HepG2 (cell line): ENCODE data around the gene TTC24. TPM values are rescaled to one million over a fixed set of nuclear protein-coding genes. Genes with fewer than 3 reads are reported as not detected.

ENCODE experiments used
- AGO2 ChIP-seq: fragments of 200-400 bp; formaldehyde crosslinking; optimal IDR thresholded peaks from 2 replicates; pipeline ENCODE3; 2017; ENCODE audit warnings: mild to moderate bottlenecking, low read depth, low read length, moderate library complexity
- CHCHD3 ChIP-seq: sonication (generic); formaldehyde crosslinking; IDR thresholded peaks from 2 replicates; pipeline ENCODE4 v1.8.0; 2022; ENCODE audit warnings: mild to moderate bottlenecking, missing genetic modification reagents, moderate library complexity
- EP300 ChIP-seq, 3 experiments: sonication (generic) in 1 of 3; formaldehyde crosslinking in 1 of 3; IDR thresholded peaks; 2 replicates each; pipeline versions ENCODE4 v1.5.1 to v1.6.1; 2011 to 2020; ENCODE audit warnings: low read depth in 2 of 3, low read length in 2 of 3, borderline replicate concordance in 1 of 3, improper control_type of control experiment in 1 of 3, mild to moderate bottlenecking in 1 of 3, missing genetic modification reagents in 1 of 3, moderate library complexity in 1 of 3
- HES4 ChIP-seq: sonication (generic); formaldehyde crosslinking; IDR thresholded peaks from 2 replicates; pipeline ENCODE4 v1.9.0; 2021; ENCODE audit warnings: mild to moderate bottlenecking, missing genetic modification reagents, borderline replicate concordance
- HNRNPUL1 ChIP-seq: fragments of 200-400 bp; formaldehyde crosslinking; IDR thresholded peaks from 2 replicates; pipeline ENCODE4 v1.6.1; 2017; ENCODE audit warnings: low read depth, mild to moderate bottlenecking, low read length, moderate library complexity
- JUN ChIP-seq: sonication (generic); formaldehyde crosslinking; IDR thresholded peaks from 2 replicates; pipeline ENCODE4 v1.4.0; 2020; ENCODE audit warnings: mild to moderate bottlenecking, missing genetic modification reagents
- LCORL ChIP-seq, 2 experiments: fragments of 450-650 bp in 1 of 2; sonication (generic) in 1 of 2; formaldehyde crosslinking in 1 of 2; IDR thresholded peaks; 2 replicates each; pipeline versions ENCODE4 v1.5.0 to v1.6.1; 2017 to 2020; ENCODE audit warnings: antibody characterized with exemption in 1 of 2, missing genetic modification reagents in 1 of 2
- MBD4 ChIP-seq: IDR thresholded peaks from 2 replicates; pipeline ENCODE4 v1.6.1; 2012; ENCODE audit warnings: low read length, inconsistent platforms, borderline replicate concordance
- NONO ChIP-seq, 2 experiments: fragments of 450-650 bp in 1 of 2; sonication (generic) in 1 of 2; formaldehyde crosslinking in 1 of 2; IDR thresholded peaks in 1 of 2; conservative IDR thresholded peaks in 1 of 2; 2 replicates each; pipeline versions ENCODE4 v1.6.1 to v1.8.0; 2017 to 2022; ENCODE audit warnings: mild to moderate bottlenecking in 1 of 2, missing genetic modification reagents in 1 of 2, moderate library complexity in 1 of 2
- RAD21 ChIP-seq: fragments of 450-650 bp; formaldehyde crosslinking; IDR thresholded peaks from 2 replicates; pipeline ENCODE4 v1.5.0; 2020; ENCODE audit warnings: mild to moderate bottlenecking
- RFXAP ChIP-seq: sonication (generic); formaldehyde crosslinking; IDR thresholded peaks from 2 replicates; pipeline ENCODE4 v1.4.0; 2020; ENCODE audit warnings: missing genetic modification reagents, borderline replicate concordance
- SMARCC2 ChIP-seq: fragments of 450-650 bp; IDR thresholded peaks from 2 replicates; pipeline ENCODE4 v1.6.1; 2017; ENCODE audit warnings: antibody characterized with exemption, mild to moderate bottlenecking
- SNAI1 ChIP-seq: sonication (generic); formaldehyde crosslinking; IDR thresholded peaks from 2 replicates; pipeline ENCODE4 v1.5.0; 2020; ENCODE audit warnings: mild to moderate bottlenecking, missing genetic modification reagents, borderline replicate concordance
- STAT5B ChIP-seq: sonication (generic); formaldehyde crosslinking; IDR thresholded peaks from 2 replicates; pipeline ENCODE4 v1.4.0; 2020; ENCODE audit warnings: missing genetic modification reagents
- TBL1XR1 ChIP-seq: fragments of 150-350 bp; IDR thresholded peaks from 2 replicates; pipeline ENCODE4 v1.6.1; 2014; ENCODE audit warnings: borderline replicate concordance, low read length; ENCODE audit not compliant: partially characterized antibody
- TBX2 ChIP-seq: sonication (generic); formaldehyde crosslinking; IDR thresholded peaks from 2 replicates; pipeline ENCODE4 v1.5.0; 2020; ENCODE audit warnings: missing genetic modification reagents, mild to moderate bottlenecking, borderline replicate concordance
- THAP11 ChIP-seq: IDR thresholded peaks from 2 replicates; pipeline ENCODE4 v1.6.1; 2016; ENCODE audit warnings: missing biosample characterization, missing genetic modification reagents
- ZFP90 ChIP-seq: sonication (generic); formaldehyde crosslinking; IDR thresholded peaks from 2 replicates; pipeline ENCODE4 v1.8.0; 2022; ENCODE audit warnings: missing genetic modification reagents, mild to moderate bottlenecking, inconsistent platforms, borderline replicate concordance
- ZNF10 ChIP-seq: sonication (generic); formaldehyde crosslinking; IDR thresholded peaks from 2 replicates; pipeline ENCODE4 v1.4.0; 2020; ENCODE audit warnings: mild to moderate bottlenecking, low read depth, missing genetic modification reagents, borderline replicate concordance
- ZNF160 ChIP-seq: sonication (generic); formaldehyde crosslinking; IDR thresholded peaks from 2 replicates; pipeline ENCODE4 v1.8.0; 2022; ENCODE audit warnings: mild to moderate bottlenecking, inconsistent platforms, missing genetic modification reagents
- ZNF33A ChIP-seq: sonication (generic); formaldehyde crosslinking; IDR thresholded peaks from 2 replicates; pipeline ENCODE4 v1.5.1; 2020; ENCODE audit warnings: missing genetic modification reagents, mild to moderate bottlenecking, moderate library complexity, borderline replicate concordance
- ZNF484 ChIP-seq: sonication (generic); formaldehyde crosslinking; IDR thresholded peaks from 2 replicates; pipeline ENCODE4 v1.5.1; 2020; ENCODE audit warnings: mild to moderate bottlenecking, low read depth, missing genetic modification reagents, borderline replicate concordance
- ZNF530 ChIP-seq: sonication (generic); formaldehyde crosslinking; IDR thresholded peaks from 2 replicates; pipeline ENCODE4 v1.5.0; 2020; ENCODE audit warnings: low read depth, mild to moderate bottlenecking, missing genetic modification reagents
- ZNF563 ChIP-seq: sonication (generic); formaldehyde crosslinking; IDR thresholded peaks from 2 replicates; pipeline ENCODE4 v1.8.0; 2022; ENCODE audit warnings: mild to moderate bottlenecking, moderate library complexity, missing genetic modification reagents
- ZNF598 ChIP-seq: sonication (generic); formaldehyde crosslinking; IDR thresholded peaks from 2 replicates; pipeline ENCODE4 v1.5.1; 2020; ENCODE audit warnings: mild to moderate bottlenecking, missing genetic modification reagents, borderline replicate concordance
- ZNF678 ChIP-seq: sonication (generic); formaldehyde crosslinking; IDR thresholded peaks from 2 replicates; pipeline ENCODE4 v1.4.0; 2020; ENCODE audit warnings: mild to moderate bottlenecking, missing genetic modification reagents
- polyA plus RNA-seq, 8 experiments: library from polyadenylated mRNA; depleted of rRNA in 3 of 8; stranded (reverse) in 7 of 8; unstranded in 1 of 8; fragments of >200 nt; fragmentation: Illumina TruSeq in 4 of 8; extraction: Trizol in 4 of 8; gene quantifications; 2 replicates each; pipeline versions ENCODE4 v1.2.1 to v1.2.3, GENCODE V29; 2011 to 2016; ENCODE audit warnings: low read depth in 4 of 8, missing spikeins in 1 of 8, mixed read lengths in 1 of 8; ENCODE audit not compliant: insufficient read depth in 1 of 8
- total RNA-seq, 5 experiments: library from RNA; depleted of rRNA; stranded (reverse); fragments of >200 nt; fragmentation: Illumina TruSeq; extraction: Trizol; gene quantifications; 2 replicates each; pipeline ENCODE4 v1.2.3, GENCODE V29; 2016; ENCODE audit warnings: low read depth in 1 of 5
- TF ChIP-seq, protein P1 (sequence below): sonication (generic); formaldehyde crosslinking; IDR thresholded peaks from 2 replicates; pipeline ENCODE4 v1.5.1; 2020; ENCODE audit warnings: mild to moderate bottlenecking, missing genetic modification reagents, borderline replicate concordance

TTC24 gene
- total and polyA plus RNA-seq, 2 of the 13 experiments (the other 11 are each of a cell fraction or from before 2014, with no cell fraction given): 0.13 to 0.18 TPM

DNA sequence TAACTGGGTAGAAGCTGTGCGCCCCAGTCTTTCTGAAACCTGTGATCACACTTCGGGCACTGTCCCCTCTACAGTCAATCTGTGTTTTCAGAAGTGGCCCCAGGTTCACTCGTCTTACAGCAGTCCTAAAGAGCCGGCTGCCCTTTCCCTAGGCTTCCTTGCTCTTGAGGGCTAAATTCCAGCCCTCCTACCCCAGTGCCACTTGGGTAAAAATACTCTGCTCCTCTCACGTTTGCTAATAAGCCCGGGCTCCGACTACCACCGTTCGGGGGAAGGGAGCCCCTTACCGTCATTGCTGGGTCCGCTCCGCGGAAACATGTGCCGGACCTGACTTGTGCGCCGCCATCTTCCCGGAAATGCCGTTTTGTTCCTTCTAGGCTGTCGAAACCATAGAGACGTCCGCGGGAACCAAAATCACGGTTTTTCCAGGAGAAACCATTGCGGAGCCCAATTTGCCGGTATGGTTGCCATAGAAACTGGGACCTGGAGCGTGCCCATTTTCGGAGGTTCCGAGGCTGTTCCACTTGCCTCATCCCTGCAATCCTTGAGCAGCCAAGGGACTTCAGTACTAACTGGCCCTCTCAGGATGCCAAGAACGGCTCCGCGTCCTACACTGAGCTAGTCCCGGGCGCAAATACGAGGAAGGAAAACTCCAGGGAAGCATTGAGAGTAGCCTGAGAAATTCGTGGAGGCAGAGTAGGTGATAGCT, 21.8 kb downstream of the TTC24 start, which contains the start of gene GPATCH4 (continued):
- TF ChIP-seq MBD4 (no peak), EP300 (IDR thresholded peaks at IDR 0.05; ENCODE audit: low read depth in 2 of 2, low read length in 2 of 2) (no peak), EP300 (CRISPR knock-in tag; IDR thresholded peaks at IDR 0.05; ENCODE audit: borderline replicate concordance) (no peak), ZNF563 (CRISPR knock-in tag) (no peak), ZNF160 (0 out of 2 replicates have a peak, but pooled peaks have one; percentile 52), STAT5B (CRISPR knock-in tag) (no peak; the same call in 1 of the 2 replicates), CHCHD3 (CRISPR knock-in tag) (no peak), ZNF484 (CRISPR knock-in tag) (no peak), SNAI1 (no peak), HES4 (CRISPR knock-in tag) (no peak), JUN (CRISPR knock-in tag) (no peak), HNRNPUL1 (no peak), LCORL (IDR thresholded peaks at IDR 0.05) (no peak), LCORL (CRISPR knock-in tag; IDR thresholded peaks at IDR 0.05) (peak; percentile 70), THAP11 (CRISPR knock-in tag) (peak; percentile 92), SMARCC2 (no peak), RAD21 (CRISPR knock-in tag) (no peak), ZNF598 (CRISPR knock-in tag) (peak; percentile 75; the same call in 1 of the 2 replicates), ZNF33A (CRISPR knock-in tag) (no peak), AGO2 (no peak), ZNF10 (CRISPR knock-in tag) (no peak), ZNF678 (no peak), NONO (IDR thresholded peaks at IDR 0.05) (no peak), NONO (CRISPR knock-in tag; conservative IDR thresholded peaks at IDR 0.05) (peak; percentile 86), RFXAP (peak; percentile 59; the same call in 1 of the 2 replicates), ZFP90 (no peak), TBL1XR1 (no peak), TBX2 (CRISPR knock-in tag) (peak; percentile 72), ZNF530 (CRISPR knock-in tag) (no peak)
- TF ChIP-seq, protein P1, sequence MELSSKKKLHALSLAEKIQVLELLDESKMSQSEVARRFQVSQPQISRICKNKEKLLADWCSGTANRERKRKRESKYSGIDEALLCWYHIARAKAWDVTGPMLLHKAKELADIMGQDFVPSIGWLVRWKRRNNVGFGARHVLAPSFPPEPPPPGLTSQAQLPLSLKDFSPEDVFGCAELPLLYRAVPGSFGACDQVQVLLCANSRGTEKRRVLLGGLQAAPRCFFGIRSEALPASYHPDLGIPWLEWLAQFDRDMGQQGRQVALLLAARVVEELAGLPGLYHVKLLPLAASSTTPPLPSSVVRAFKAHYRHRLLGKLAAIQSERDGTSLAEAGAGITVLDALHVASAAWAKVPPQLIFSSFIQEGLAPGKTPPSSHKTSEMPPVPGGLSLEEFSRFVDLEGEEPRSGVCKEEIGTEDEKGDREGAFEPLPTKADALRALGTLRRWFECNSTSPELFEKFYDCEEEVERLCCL (CRISPR knock-in tag): no peak
